A549 (cell line): Measurements from ENCODE around the gene CAMTA1. TPM values are rescaled to one million over a fixed set of nuclear protein-coding genes. Genes with fewer than 3 reads are reported as not detected.

Source experiments
- ATAC-seq, 2 experiments: fragments of 200-7000 bp in 1 of 2; fragments of >200 bp in 1 of 2; cut with Nextera tagmentation in 1 of 2; cut with Tn5 transposase in 1 of 2; 3 replicates each; pipeline versions ENCODE4 v1.8.0 to v1.9.1; 2018 to 2020; ENCODE audit warnings: mild to moderate bottlenecking in 1 of 2, moderate library complexity in 1 of 2
- CTCF ChIA-PET: fragments of 300-600 bp; sonication (Branson Sonifier 250); formaldehyde crosslinking; extraction: SDS; loops from one replicate; lab custom pipeline; 2021; ENCODE audit warnings: antibody characterized with exemption, inconsistent platforms; lab: Yijun Ruan, JAX
- POLR2A ChIA-PET: fragments of 350-600 bp; formaldehyde crosslinking; extraction: SDS; loops from one replicate; lab custom pipeline; 2021; ENCODE audit warnings: antibody characterized with exemption, inconsistent platforms; lab: Yijun Ruan, JAX
- DNase-seq, 2 experiments: peaks; one replicate each; pipeline versions ENCODE4 v3.0.0 to v3.0.0-alpha.2; 2011 to 2016; ENCODE audit warnings: low read depth in 1 of 2, low spot score in 1 of 2
- FAIRE-seq: peaks from 2 replicates; lab custom pipeline; 2011; peaks lifted over from hg19 to GRCh38; lab: Jason Lieb, UNC
- H3K27ac ChIP-seq, 2 experiments: fragments of >200 bp; sonication (Bioruptor Twin); formaldehyde crosslinking; 3 replicates each; pipeline ENCODE4 v1.5.1; 2016 to 2017
- H3K4me1 ChIP-seq: fragments of >200 bp; sonication (Bioruptor Twin); formaldehyde crosslinking; 3 replicates; pipeline ENCODE4 v1.6.1; 2016
- H3K4me2 ChIP-seq: fragments of >200 bp; sonication (Bioruptor Twin); formaldehyde crosslinking; 3 replicates; pipeline ENCODE4 v1.6.1; 2016
- H3K4me3 ChIP-seq: fragments of >200 bp; sonication (Bioruptor Twin); formaldehyde crosslinking; 3 replicates; pipeline ENCODE4 v1.5.1; 2016
- H3K9me3 ChIP-seq: fragments of >200 bp; sonication (Bioruptor Twin); formaldehyde crosslinking; 3 replicates; pipeline ENCODE4 v1.6.1; 2016
- CBX2 ChIP-seq: fragments of 200-600 bp; sonication (generic); IDR thresholded peaks from 2 replicates; pipeline ENCODE4 v1.6.1; 2016; ENCODE audit warnings: low read depth, mild to moderate bottlenecking, borderline replicate concordance
- CBX8 ChIP-seq: fragments of 200-600 bp; sonication (generic); IDR thresholded peaks from 2 replicates; pipeline ENCODE4 v1.6.1; 2016
- CEBPB ChIP-seq, 2 experiments: fragments of >200 bp in 1 of 2; sonication (Bioruptor Twin) in 1 of 2; formaldehyde crosslinking in 1 of 2; IDR thresholded peaks; 2 replicates each; pipeline ENCODE4 v1.6.1; 2012 to 2016
- CHD4 ChIP-seq: fragments of 200-600 bp; sonication (generic); IDR thresholded peaks from 2 replicates; pipeline ENCODE4 v1.6.1; 2016; ENCODE audit warnings: antibody characterized with exemption, mild to moderate bottlenecking, borderline replicate concordance
- EHF ChIP-seq: fragments of 250-450 bp; sonication (Bioruptor Pico); IDR thresholded peaks from 2 replicates; pipeline ENCODE4 v1.5.0; 2020; ENCODE audit warnings: mild to moderate bottlenecking
- FOXS1 ChIP-seq: fragments of 250-450 bp; sonication (Bioruptor Pico); IDR thresholded peaks from 2 replicates; pipeline ENCODE4 v1.5.0; 2020; ENCODE audit warnings: mild to moderate bottlenecking, moderate library complexity
- GATA3 ChIP-seq: IDR thresholded peaks from 2 replicates; pipeline ENCODE4 v1.6.1; 2012; ENCODE audit warnings: borderline replicate concordance
- HDAC2 ChIP-seq: fragments of 200-600 bp; sonication (generic); IDR thresholded peaks from 2 replicates; pipeline ENCODE4 v1.6.1; 2016
- HEYL ChIP-seq: fragments of 250-450 bp; sonication (Bioruptor Pico); IDR thresholded peaks from 2 replicates; pipeline ENCODE4 v1.8.0; 2021; ENCODE audit warnings: mild to moderate bottlenecking, moderate library complexity
- HOXB5 ChIP-seq: fragments of 250-450 bp; sonication (Bioruptor Pico); IDR thresholded peaks from 2 replicates; pipeline ENCODE4 v1.5.0; 2020; ENCODE audit warnings: mild to moderate bottlenecking, moderate library complexity
- JUN ChIP-seq, 2 experiments: fragments of >200 bp; sonication (Bioruptor Twin); formaldehyde crosslinking; IDR thresholded peaks; 2 replicates in 1 of 2; 3 replicates in 1 of 2; pipeline ENCODE4 v1.6.1; 2016 to 2017
- JUNB ChIP-seq: fragments of >200 bp; sonication (Bioruptor Twin); formaldehyde crosslinking; IDR thresholded peaks from 2 replicates; pipeline ENCODE4 v1.6.1; 2016
- KDM5A ChIP-seq: fragments of 200-600 bp; sonication (generic); IDR thresholded peaks from 2 replicates; pipeline ENCODE4 v1.6.1; 2016; ENCODE audit warnings: antibody characterized with exemption, mild to moderate bottlenecking
- NPAS2 ChIP-seq: fragments of 250-450 bp; sonication (Bioruptor Pico); IDR thresholded peaks from 2 replicates; pipeline ENCODE4 v1.8.0; 2022; ENCODE audit warnings: mild to moderate bottlenecking, moderate library complexity, borderline replicate concordance
- POLR2A ChIP-seq: IDR thresholded peaks from 2 replicates; pipeline ENCODE4 v1.6.1; 2012; ENCODE audit warnings: mild to moderate bottlenecking, low read length
- POLR2AphosphoS2 ChIP-seq: conservative IDR thresholded peaks from 2 replicates; pipeline ENCODE4 v1.6.1; 2012; ENCODE audit warnings: low read length, improper control_type of control experiment, inconsistent platforms
- RNF2 ChIP-seq: fragments of 200-600 bp; sonication (generic); IDR thresholded peaks from 2 replicates; pipeline ENCODE4 v1.6.1; 2016; ENCODE audit warnings: low read depth, mild to moderate bottlenecking, antibody characterized with exemption, moderate library complexity, borderline replicate concordance
- SREBF2 ChIP-seq: fragments of 450-650 bp; IDR thresholded peaks from 2 replicates; pipeline ENCODE4 v1.6.1; 2014; ENCODE audit warnings: mild to moderate bottlenecking, moderate library complexity
- ZC3H11A ChIP-seq: fragments of 450-650 bp; IDR thresholded peaks from 2 replicates; pipeline ENCODE4 v1.6.1; 2014; ENCODE audit warnings: antibody characterized with exemption, mild to moderate bottlenecking
- ZSCAN20 ChIP-seq: fragments of 250-450 bp; sonication (Bioruptor Pico); IDR thresholded peaks from 2 replicates; pipeline ENCODE4 v1.8.0; 2022; ENCODE audit warnings: mild to moderate bottlenecking, moderate library complexity
- WGBS: methylation state at CpG from one replicate; pipeline ENCODE4 v1.1.6; 2017; ENCODE audit errors: missing lambda C conversion rate; 5-methylcytosine and 5-hydroxymethylcytosine counted together
- polyA plus RNA-seq, 4 experiments: library from polyadenylated mRNA; depleted of rRNA in 3 of 4; stranded (reverse); fragments of >200 nt; fragmentation: RNase III in 1 of 4; extraction: RNeasy Plus Mini Kit Qiagen cat#74134 plus additional on column Dnase treatment in 1 of 4; gene quantifications; 2 replicates in 3 of 4; 3 replicates in 1 of 4; pipeline ENCODE4 v1.2.3, GENCODE V29; 2011 to 2017
- TF ChIP-seq, protein P1 (sequence below): IDR thresholded peaks from 2 replicates; pipeline ENCODE4 v1.6.1; 2012; ENCODE audit warnings: low read depth, borderline replicate concordance
- TF ChIP-seq, protein P2 (sequence below): IDR thresholded peaks from 2 replicates; pipeline ENCODE4 v1.6.1; 2012
- TF ChIP-seq, protein P3 (sequence below): fragments of 200-600 bp; sonication (generic); IDR thresholded peaks from 2 replicates; pipeline ENCODE4 v1.6.1; 2016; ENCODE audit warnings: antibody characterized with exemption, mild to moderate bottlenecking, moderate library complexity
- TF ChIP-seq, protein P4 (sequence below): fragments of 450-650 bp; IDR thresholded peaks from 2 replicates; pipeline ENCODE4 v1.6.1; 2014; ENCODE audit warnings: antibody characterized with exemption
- TF ChIP-seq, protein P5 (sequence below): fragments of 250-450 bp; sonication (Bioruptor Pico); IDR thresholded peaks from 2 replicates; pipeline ENCODE4 v1.5.0; 2020; ENCODE audit warnings: low read depth, mild to moderate bottlenecking, moderate library complexity
- TF ChIP-seq, protein P6 (sequence below): fragments of 250-450 bp; sonication (Bioruptor Pico); IDR thresholded peaks from 2 replicates; pipeline ENCODE4 v1.5.0; 2021; ENCODE audit warnings: mild to moderate bottlenecking, moderate library complexity, borderline replicate concordance

CAMTA1 gene
- polyA plus RNA-seq, 2 of the 4 experiments (the other 2 are of a cell fraction): 58.8 to 75.0 TPM

DNA sequence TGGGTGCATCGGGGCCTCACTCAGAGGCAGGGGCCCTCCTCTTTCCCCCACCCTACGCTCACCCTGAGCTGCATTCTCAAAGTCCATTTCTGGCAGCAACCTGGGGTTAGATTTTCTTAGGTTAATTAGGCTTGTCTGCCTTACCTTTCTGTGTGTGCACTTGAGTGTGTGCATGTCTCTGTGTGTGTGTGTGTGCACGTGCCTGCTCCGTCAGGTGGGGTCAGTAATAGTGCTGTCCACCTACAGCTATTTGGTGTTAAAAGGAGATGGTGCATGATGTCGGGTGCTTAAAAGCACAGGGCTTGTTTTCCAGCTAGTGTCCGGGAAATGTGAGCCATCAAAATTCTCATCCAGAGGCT, 257.9 kb downstream of the CAMTA1 start:
- no peak for ATAC-seq
- Histone ChIP-seq H3K4me1 (peaks cover 13% of the 10 kb centered on the region), H3K4me3 (no peak overlapping the region), H3K9me3 (no peaks in the 10 kb centered on the region), H3K4me2 (no peak overlapping the region), H3K27ac (peak overlapping the region; percentile 66 to 77)
- DNase-seq: no peak
- 41% methylated on average over 5 of the region's 6 CpGs for WGBS
- POLR2A ChIA-PET: no interaction called here
- CTCF ChIA-PET: interaction anchor here (0.7 to 4.6 kb wide), 50 partner anchors 9 to 717 kb away, joined by 3 to 49 read pairs (median 4); no protein-coding TSS in a partner anchor
- TF ChIP-seq CBX2 (no peak), SREBF2 (no peak), CHD4 (no peak), HDAC2 (no peak), POLR2AphosphoS2 (no peak), GATA3 (no peak), JUNB (no peak), CBX8 (no peak), ZSCAN20 (no peak), RNF2 (no peak), EHF (no peak), POLR2A (no peak), KDM5A (no peak)
- TF ChIP-seq, protein P1, sequence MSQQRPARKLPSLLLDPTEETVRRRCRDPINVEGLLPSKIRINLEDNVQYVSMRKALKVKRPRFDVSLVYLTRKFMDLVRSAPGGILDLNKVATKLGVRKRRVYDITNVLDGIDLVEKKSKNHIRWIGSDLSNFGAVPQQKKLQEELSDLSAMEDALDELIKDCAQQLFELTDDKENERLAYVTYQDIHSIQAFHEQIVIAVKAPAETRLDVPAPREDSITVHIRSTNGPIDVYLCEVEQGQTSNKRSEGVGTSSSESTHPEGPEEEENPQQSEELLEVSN: no peak
- TF ChIP-seq, protein P2, sequence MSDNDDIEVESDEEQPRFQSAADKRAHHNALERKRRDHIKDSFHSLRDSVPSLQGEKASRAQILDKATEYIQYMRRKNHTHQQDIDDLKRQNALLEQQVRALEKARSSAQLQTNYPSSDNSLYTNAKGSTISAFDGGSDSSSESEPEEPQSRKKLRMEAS: no peak
- TF ChIP-seq, protein P3, sequence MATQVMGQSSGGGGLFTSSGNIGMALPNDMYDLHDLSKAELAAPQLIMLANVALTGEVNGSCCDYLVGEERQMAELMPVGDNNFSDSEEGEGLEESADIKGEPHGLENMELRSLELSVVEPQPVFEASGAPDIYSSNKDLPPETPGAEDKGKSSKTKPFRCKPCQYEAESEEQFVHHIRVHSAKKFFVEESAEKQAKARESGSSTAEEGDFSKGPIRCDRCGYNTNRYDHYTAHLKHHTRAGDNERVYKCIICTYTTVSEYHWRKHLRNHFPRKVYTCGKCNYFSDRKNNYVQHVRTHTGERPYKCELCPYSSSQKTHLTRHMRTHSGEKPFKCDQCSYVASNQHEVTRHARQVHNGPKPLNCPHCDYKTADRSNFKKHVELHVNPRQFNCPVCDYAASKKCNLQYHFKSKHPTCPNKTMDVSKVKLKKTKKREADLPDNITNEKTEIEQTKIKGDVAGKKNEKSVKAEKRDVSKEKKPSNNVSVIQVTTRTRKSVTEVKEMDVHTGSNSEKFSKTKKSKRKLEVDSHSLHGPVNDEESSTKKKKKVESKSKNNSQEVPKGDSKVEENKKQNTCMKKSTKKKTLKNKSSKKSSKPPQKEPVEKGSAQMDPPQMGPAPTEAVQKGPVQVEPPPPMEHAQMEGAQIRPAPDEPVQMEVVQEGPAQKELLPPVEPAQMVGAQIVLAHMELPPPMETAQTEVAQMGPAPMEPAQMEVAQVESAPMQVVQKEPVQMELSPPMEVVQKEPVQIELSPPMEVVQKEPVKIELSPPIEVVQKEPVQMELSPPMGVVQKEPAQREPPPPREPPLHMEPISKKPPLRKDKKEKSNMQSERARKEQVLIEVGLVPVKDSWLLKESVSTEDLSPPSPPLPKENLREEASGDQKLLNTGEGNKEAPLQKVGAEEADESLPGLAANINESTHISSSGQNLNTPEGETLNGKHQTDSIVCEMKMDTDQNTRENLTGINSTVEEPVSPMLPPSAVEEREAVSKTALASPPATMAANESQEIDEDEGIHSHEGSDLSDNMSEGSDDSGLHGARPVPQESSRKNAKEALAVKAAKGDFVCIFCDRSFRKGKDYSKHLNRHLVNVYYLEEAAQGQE: no peak
- TF ChIP-seq, protein P4, sequence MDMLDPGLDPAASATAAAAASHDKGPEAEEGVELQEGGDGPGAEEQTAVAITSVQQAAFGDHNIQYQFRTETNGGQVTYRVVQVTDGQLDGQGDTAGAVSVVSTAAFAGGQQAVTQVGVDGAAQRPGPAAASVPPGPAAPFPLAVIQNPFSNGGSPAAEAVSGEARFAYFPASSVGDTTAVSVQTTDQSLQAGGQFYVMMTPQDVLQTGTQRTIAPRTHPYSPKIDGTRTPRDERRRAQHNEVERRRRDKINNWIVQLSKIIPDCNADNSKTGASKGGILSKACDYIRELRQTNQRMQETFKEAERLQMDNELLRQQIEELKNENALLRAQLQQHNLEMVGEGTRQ: no peak
- no peak for FAIRE-seq

DNA sequence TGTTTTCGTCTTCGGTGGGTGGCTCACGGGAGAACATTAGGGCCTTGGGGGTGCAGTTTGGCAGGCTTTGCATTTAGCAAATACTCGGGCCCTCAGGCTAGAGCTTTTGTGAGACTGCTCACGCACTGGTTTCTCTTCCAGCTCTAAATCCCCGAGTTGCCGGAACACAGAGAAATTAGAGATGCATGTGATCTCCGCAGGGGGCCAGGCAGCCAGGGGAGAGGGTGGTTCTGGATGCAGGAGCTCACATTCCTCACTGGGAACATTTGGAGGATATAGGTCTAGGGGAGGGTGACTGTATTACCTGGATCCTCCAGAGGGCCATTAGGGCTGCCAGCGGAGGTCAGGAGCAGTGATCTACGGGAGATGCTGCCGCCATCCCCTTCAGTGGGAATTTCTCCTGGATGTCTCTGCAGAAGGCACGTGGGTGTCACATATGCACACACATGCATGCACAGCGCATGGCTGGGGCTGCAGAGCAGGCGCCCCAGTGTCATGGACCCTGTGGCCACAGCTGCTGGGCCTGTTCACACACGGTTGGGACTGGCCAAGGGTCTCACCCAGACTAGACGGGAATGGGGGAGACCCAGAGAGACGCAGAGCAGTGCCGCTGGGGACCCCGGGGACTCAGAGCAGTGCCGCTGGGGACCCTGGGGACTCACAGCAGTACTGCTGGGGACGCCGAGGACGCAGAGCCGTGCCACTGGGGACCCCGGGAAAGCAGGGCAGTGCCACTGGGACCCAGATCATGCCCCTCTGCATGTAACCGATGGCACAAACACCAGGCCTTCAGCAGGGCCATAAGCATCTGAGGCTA, 258.7 kb downstream of the CAMTA1 start:
- H3K4me2 ChIP-seq: no peak overlapping the region
- WGBS: 91% methylated on average over 14 of the region's 26 CpGs
- TF ChIP-seq, protein P5, sequence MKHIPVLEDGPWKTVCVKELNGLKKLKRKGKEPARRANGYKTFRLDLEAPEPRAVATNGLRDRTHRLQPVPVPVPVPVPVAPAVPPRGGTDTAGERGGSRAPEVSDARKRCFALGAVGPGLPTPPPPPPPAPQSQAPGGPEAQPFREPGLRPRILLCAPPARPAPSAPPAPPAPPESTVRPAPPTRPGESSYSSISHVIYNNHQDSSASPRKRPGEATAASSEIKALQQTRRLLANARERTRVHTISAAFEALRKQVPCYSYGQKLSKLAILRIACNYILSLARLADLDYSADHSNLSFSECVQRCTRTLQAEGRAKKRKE (CRISPR knock-in tag): no peak
- TF ChIP-seq JUN (IDR thresholded peaks at IDR 0.05) (no peak), FOXS1 (CRISPR knock-in tag) (no peak), NPAS2 (CRISPR knock-in tag) (no peak), HEYL (CRISPR knock-in tag) (no peak), HOXB5 (CRISPR knock-in tag) (no peak), CEBPB (IDR thresholded peaks at IDR 0.05) (no peak), ZC3H11A (no peak)
- TF ChIP-seq, protein P6, sequence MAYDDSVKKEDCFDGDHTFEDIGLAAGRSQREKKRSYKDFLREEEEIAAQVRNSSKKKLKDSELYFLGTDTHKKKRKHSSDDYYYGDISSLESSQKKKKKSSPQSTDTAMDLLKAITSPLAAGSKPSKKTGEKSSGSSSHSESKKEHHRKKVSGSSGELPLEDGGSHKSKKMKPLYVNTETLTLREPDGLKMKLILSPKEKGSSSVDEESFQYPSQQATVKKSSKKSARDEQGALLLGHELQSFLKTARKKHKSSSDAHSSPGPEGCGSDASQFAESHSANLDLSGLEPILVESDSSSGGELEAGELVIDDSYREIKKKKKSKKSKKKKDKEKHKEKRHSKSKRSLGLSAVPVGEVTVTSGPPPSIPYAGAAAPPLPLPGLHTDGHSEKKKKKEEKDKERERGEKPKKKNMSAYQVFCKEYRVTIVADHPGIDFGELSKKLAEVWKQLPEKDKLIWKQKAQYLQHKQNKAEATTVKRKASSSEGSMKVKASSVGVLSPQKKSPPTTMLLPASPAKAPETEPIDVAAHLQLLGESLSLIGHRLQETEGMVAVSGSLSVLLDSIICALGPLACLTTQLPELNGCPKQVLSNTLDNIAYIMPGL (CRISPR knock-in tag): no peak
- TF ChIP-seq, all 56 proteins: peak for 0
- no peaks in the 10 kb centered on the region for H3K9me3 ChIP-seq
- ChIA-PET CTCF (interaction anchor here (0.7 to 4.6 kb wide), 22 partner anchors 9 to 625 kb away, joined by 3 to 49 read pairs (median 6); no protein-coding TSS in a partner anchor), POLR2A (no interaction called here)
- FAIRE-seq: no peak
- DNase-seq: no peak
- H3K27ac ChIP-seq: peak overlapping the region; percentile 66 to 77; a peak in 4 of 6 replicates
- H3K4me3 ChIP-seq: no peak overlapping the region
- no peak for ATAC-seq
- peaks cover 13% of the 10 kb centered on the region for H3K4me1 ChIP-seq
